Heart left ventricle (tissue), 16 donors: ENCODE data around the gene RAB1B. TPM values are rescaled to one million over a fixed set of nuclear protein-coding genes. Genes with fewer than 3 reads are reported as not detected.

Source experiments
- ATAC-seq, 4 donors: fragments of 200-7000 bp; cut with Tn5 transposase; one replicate each; pipeline ENCODE4 v1.9.1; 2020 to 2022; ENCODE audit warnings: moderate library complexity in 4 of 4, mild to moderate bottlenecking in 3 of 4, moderate number of reproducible peaks in 1 of 4
- DNase-seq, 5 donors: peaks; one replicate each; pipeline ENCODE4 v3.0.0-alpha.2; 2020
- H3K27ac ChIP-seq, 12 donors: fragments of 200-600 bp; sonication (generic) in 4 of 12; one replicate each; pipeline versions ENCODE4 v1.5.0 to v1.8.0; 2016 to 2022; ENCODE audit warnings: mild to moderate bottlenecking in 2 of 12
- H3K27me3 ChIP-seq, 9 donors: fragments of 200-600 bp; sonication (generic) in 2 of 9; one replicate each; pipeline versions ENCODE4 v1.5.1 to v1.8.0; 2016 to 2022; ENCODE audit warnings: mild to moderate bottlenecking in 3 of 9
- H3K36me3 ChIP-seq, 9 donors: fragments of 200-600 bp; sonication (generic) in 2 of 9; one replicate each; pipeline versions ENCODE4 v1.5.0 to v1.8.0; 2018 to 2022; ENCODE audit warnings: mild to moderate bottlenecking in 2 of 9
- H3K4me1 ChIP-seq, 12 donors: fragments of 200-600 bp; sonication (generic) in 4 of 12; one replicate each; pipeline versions ENCODE4 v1.5.0 to v1.8.0; 2016 to 2022; ENCODE audit warnings: mild to moderate bottlenecking in 3 of 12
- H3K4me3 ChIP-seq, 12 donors: fragments of 200-600 bp; sonication (generic) in 4 of 12; one replicate each; pipeline versions ENCODE4 v1.5.0 to v1.8.0; 2017 to 2022; ENCODE audit warnings: mild to moderate bottlenecking in 9 of 12, moderate library complexity in 4 of 12
- H3K9me3 ChIP-seq, 12 donors: fragments of 200-600 bp; sonication (generic) in 4 of 12; one replicate each; pipeline versions ENCODE4 v1.5.0 to v1.8.0; 2016 to 2022; ENCODE audit warnings: mild to moderate bottlenecking in 1 of 12
- CTCF ChIP-seq, 12 donors: fragments of 200-600 bp; sonication (generic) in 4 of 12; IDR thresholded peaks; one replicate each; pipeline versions ENCODE4 v1.5.0 to v1.8.0; 2018 to 2022; ENCODE audit warnings: antibody characterized with exemption in 12 of 12, mild to moderate bottlenecking in 5 of 12
- POLR2A ChIP-seq, 2 donors: fragments of 450-650 bp; IDR thresholded peaks; one replicate each; pipeline ENCODE4 v1.6.1; 2017; ENCODE audit warnings: antibody characterized with exemption in 2 of 2, mild to moderate bottlenecking in 2 of 2, moderate library complexity in 2 of 2
- WGBS, 4 donors: extraction: QIAGEN DNeasy Blood & Tissue Kit in 2 of 4; methylation state at CpG; one replicate each; pipeline versions ENCODE4 v1.1.5 to v1.1.7; 2013 to 2018; 5-methylcytosine and 5-hydroxymethylcytosine counted together
- intact Hi-C, 10 donors: fragments of 100-400 bp; cut with DNase I; formaldehyde crosslinking; loops; one replicate each; pipeline versions ENCODE4 v1.11.1 to v1.14.2; 2022
- polyA plus RNA-seq, 2 donors: library from polyadenylated mRNA; stranded (reverse); fragments of 200-250 nt; gene quantifications; one replicate each; pipeline ENCODE4 v1.2.3, GENCODE V29; 2013
- total RNA-seq, 9 donors: library from RNA; depleted of rRNA in 2 of 9; stranded (reverse); fragments of >200 nt in 2 of 9; fragmentation: NEBNext Ultra II Directional in 3 of 9; extraction: Animal tissue kit (Norgen Biotek cat#: 25700) in 3 of 9; gene quantifications; one replicate each; pipeline versions ENCODE4 v1.1.0 to v1.2.4, GENCODE V29; 2016 to 2023
- donor health status: ischemic (EF 13 %, LVEDD 7.1; RV severe dilation, severe dysfunction).
- donor health status: healthy with polysubstance abuse.
- donor health status: DM: no; HTN: yes; CAD: no.
- donor health status: DM: no; HTN: no; CAD: no.
- donor health status: ischemic (EF 25% LVEDD 6.9; RV normal size, moderate dysfunction).
- donor health status: ischemic (EF 25% LVEDD 5.7; RV mildly dilated, moderate dysfunction).
- donor health status: healthy.
- donor health status: DM: yes; HTN: yes; CAD: no.
- donor health status: ischemic (EF 35%, LVEDD 5.7; RV mildly dilated, moderate dysfunction).
- donor health status: nonischemic (EF 11% LVEDD 7.7; RV severe dilation, severe dysfunction).
- donor health status: DM: yes; HTN: yes; CAD: no.
- donor health status: PGD.
- donor health status: ischemic (EF 29% LVEDD 5.4; RV normal size, mild dysfunction).
- donor health status: nonischemic (EF 23%, LVEDD 6.1; RV moderate dilation, normal function).

Gene RAB1B
- total and polyA plus RNA-seq, 11 donors = 111 to 178 (median 135) TPM

DNA sequence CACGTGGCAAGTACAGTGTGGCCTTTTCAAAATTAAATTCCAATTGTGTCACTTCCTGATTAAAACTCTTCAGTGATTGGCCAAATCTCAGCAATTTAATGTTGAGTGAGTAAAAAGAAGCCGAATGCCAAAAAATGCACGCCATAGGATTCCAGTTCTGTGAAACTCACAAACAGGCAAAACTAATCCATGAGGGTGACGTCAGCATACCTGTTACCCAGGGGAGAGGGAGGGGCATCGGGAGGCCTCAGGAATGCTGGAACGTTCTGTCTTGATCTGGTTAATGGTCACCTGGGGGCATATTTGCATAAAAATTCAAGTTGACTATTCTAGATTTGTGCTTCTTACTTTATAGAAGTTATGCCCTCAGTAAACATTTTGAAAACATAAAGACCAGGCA is 39.9 kb upstream of the RAB1B start:
- TF ChIP-seq CTCF (IDR thresholded peaks at IDR 0.05) (no peak), POLR2A (IDR thresholded peaks at IDR 0.05) (no peak)
- no peaks in the 10 kb centered on the region for H3K27me3 ChIP-seq
- H3K9me3 ChIP-seq = no peaks in the 10 kb centered on the region
- H3K4me3 ChIP-seq = no peak overlapping the region
- ATAC-seq (no peak), DNase-seq (no peak)
- 86 to 90% (median 88%) methylated on average over 6 of the region's 6 CpGs for WGBS, 4 donors
- no peaks in the 10 kb centered on the region for H3K4me1 ChIP-seq
- intact Hi-C loops = loop anchor here in 5 of 10 donors (10.0 kb wide), 1 partner anchor 56 kb away; the partner anchor contains the start of gene YIF1A (in 5 of the 5)
- H3K36me3 ChIP-seq = peaks cover 0 to 83% (median 66%) of the 10 kb centered on the region in 9 donors
- H3K27ac ChIP-seq = no peak overlapping the region

DNA sequence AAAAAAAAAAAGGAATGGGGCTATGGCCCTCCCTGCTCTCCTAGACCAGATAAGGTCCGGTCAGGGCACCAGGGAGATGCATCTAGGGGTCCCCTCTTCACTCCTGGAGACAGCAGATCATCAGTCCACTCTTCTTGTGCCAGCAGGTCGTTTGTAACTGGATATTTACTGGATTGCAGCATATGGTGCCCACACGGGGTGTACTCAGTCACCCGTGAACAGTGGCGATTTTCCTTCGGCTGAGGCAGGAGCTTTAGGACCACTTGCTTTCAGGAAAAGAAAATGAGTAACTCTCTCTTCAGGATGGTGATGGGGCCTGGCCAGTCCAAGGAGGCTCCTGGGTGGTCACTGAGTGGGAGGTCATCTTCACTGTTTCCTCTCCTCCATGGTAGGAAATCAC is 38.3 kb upstream of the RAB1B start:
- H3K4me3 ChIP-seq = no peak overlapping the region
- peaks cover 0 to 87% (median 71%) of the 10 kb centered on the region in 9 donors for H3K36me3 ChIP-seq
- no peak for TF ChIP-seq POLR2A (IDR thresholded peaks at IDR 0.05)
- no peak for TF ChIP-seq CTCF (IDR thresholded peaks at IDR 0.05)
- ATAC-seq = no peak
- 85 to 91% (median 90%) methylated on average over 6 of the region's 6 CpGs for WGBS, 4 donors
- intact Hi-C loops = no loop called here
- H3K27me3 ChIP-seq = no peaks in the 10 kb centered on the region
- no peak for DNase-seq
- H3K27ac ChIP-seq = no peak overlapping the region
- no peaks in the 10 kb centered on the region for H3K9me3 ChIP-seq
- no peaks in the 10 kb centered on the region for H3K4me1 ChIP-seq

DNA sequence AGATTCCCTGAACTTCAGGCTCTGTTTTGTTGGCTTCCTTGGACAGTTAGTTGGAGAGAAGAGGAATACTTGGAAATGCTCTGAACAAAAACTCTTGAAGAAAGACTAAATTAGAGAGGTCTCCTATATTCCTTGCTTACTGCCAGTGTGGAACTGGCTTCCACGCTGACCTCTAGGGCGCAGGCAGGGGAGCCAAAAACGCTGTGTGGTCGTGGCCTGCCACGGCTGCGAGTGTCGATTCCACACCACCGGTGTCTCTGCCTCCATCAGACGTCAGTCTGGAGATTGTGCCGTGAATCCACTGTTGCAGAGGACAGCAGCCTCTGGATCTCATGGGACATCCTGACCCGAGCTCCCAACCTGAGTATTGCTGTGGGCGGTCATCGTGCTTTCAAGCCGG is 37.5 kb upstream of the RAB1B start:
- DNase-seq = no peak
- Histone ChIP-seq H3K4me3 (no peak overlapping the region), H3K36me3 (peaks cover 0 to 89% (median 77%) of the 10 kb centered on the region in 9 donors), H3K9me3 (no peaks in the 10 kb centered on the region), H3K4me1 (no peaks in the 10 kb centered on the region), H3K27me3 (no peaks in the 10 kb centered on the region), H3K27ac (no peak overlapping the region)
- TF ChIP-seq POLR2A (IDR thresholded peaks at IDR 0.05) (no peak), CTCF (IDR thresholded peaks at IDR 0.05) (no peak)
- no peak for ATAC-seq
- intact Hi-C loops = no loop called here
- 85 to 93% (median 88%) methylated on average over 14 of the region's 14 CpGs for WGBS, 4 donors

GRCh38 chr11:66231561-66231960 is 36.9 kb upstream of the RAB1B start:
- no peaks in the 10 kb centered on the region for H3K27me3 ChIP-seq
- 78 to 81% (median 79%) methylated on average over 7 of the region's 7 CpGs for WGBS, 4 donors
- no peaks in the 10 kb centered on the region for H3K4me1 ChIP-seq
- no peaks in the 10 kb centered on the region for H3K9me3 ChIP-seq
- H3K27ac ChIP-seq = no peak overlapping the region
- H3K36me3 ChIP-seq = peaks cover 0 to 95% (median 83%) of the 10 kb centered on the region in 9 donors
- peak in 2 of 4 donors; percentile 18 to 46 for ATAC-seq
- no peak overlapping the region for H3K4me3 ChIP-seq
- no peak for DNase-seq
- TF ChIP-seq CTCF (IDR thresholded peaks at IDR 0.05) (no peak), POLR2A (IDR thresholded peaks at IDR 0.05) (no peak)
- intact Hi-C loops = no loop called here
